COR-L47 (cell line): ENCODE results near the gene FANCD2.
"Not testable (repeated sequence)": the region's sequence is repeated elsewhere in the genome, so short reads cannot be mapped to it uniquely, and the experiment has no call there.

Experiments used
- DNase-seq: peaks from one replicate; lab custom pipeline; 2025; lab: John Stamatoyannopoulos, UW

FANCD2 gene

DNA sequence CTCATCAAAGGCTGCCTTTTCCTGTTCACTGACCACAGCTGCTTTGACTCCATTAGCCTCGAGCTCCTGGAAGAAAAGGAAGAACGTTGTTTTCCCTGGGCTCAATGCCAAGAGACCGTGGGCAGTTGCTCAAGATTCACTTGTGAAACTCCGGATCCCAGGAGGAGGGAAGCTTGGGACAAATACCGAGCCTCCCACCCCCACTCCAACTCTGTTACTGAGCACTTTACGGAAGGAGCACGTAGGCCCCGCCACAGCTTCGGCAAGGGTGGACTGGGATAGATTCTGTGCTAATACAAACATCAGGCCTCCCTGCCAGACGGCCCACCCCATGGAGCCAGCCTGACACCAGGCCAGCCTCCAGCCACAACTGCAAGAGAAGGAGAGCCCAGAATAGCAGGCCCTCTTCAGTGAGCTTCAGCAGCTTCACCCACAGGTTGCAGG lies 10.8 kb upstream of the FANCD2 start:
- DNase-seq: no peak

- no peak for DNase-seq
Measured at GRCh38 chr3:10017636-10018292, 8.5 kb upstream of the FANCD2 start.

DNA sequence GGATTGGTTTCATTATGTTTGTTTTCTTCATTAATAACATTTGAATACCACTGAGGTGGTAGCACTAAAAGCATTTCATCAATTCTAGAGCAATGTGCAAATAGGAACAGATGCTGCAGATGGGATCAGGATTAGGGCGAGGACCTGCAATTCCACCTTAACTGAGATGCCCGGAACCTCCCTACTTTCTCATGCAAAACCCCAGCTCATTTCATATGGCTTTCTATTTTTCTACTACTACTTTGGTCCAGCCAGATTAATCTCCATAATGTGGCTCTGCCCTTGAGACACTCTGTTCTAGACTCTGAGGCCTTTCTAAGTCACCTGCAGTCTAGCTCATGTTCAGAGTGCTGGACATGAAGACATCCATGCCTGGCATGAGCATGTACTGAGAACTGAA lies 7.4 kb upstream of the FANCD2 start:
- not testable (repeated sequence) for DNase-seq

DNA sequence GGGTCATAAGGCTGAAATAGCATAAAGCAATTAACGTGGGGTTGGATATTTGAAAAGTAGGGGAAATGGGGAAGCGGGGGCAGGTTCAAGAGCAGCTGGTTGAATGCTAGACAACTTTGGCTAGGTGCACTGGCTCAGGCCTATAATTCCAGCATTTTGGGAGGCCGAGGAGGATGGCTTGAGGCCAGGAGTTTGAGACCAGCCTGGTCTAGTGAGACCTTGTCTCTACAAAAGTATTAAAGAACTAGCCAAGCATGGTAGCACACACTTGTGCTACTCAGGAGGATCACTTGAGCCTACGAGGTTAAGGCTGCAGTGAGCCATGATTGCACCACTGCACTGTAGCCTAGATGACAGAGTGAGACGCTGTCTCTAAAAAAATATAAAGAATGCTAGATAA lies 6.9 kb upstream of the FANCD2 start:
- DNase-seq: no peak

DNA sequence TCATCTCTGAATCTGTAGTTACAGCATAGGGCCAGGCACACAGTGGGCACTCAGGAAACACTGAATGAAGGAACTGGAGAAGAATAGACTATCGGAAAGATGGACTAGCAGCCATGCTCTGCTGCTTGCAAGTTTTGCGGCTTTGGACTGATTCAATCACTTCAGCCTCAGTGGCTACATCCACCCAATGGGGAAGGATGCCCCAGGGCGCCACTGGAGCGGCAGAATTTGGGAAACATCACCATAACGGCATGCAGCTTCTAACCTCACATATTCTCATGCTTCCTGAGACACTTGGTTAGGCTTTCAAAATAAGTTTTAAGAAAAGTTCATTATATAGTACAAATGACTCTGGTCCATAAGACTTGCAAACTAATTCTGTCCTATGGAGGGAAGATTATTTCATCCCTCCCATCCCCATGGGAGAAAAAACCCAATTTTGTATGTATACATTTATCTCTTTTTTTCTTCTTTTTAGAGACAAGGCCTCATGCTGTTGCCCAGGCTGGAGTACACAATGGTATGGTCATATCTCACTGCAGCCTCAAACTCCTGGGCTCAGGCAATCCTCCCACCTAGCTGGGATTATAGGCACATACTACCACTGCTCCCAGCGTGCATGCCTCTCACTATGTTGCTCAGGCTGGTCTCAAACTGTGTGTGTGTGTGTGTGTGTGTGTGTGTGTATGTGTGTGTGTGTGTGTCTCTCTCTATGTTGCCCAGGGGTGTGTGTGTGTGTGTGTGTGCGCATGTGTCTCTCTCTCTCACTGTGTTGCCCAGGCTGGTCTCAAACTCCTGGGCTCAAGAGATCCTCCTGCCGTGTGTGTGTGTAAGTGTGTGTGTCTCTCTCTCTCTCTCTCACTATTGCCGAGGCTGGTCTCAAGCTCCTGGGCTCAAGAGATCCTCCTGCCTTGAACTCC lies 4.1 kb upstream of the FANCD2 start:
- no peak for DNase-seq

GRCh38 chr3:10023587-10024310 lies 2.5 kb upstream of the FANCD2 start:
- no peak for DNase-seq

- no peak for DNase-seq
Measured at GRCh38 chr3:10025205-10026083, 793 bp upstream of the FANCD2 start.

DNA sequence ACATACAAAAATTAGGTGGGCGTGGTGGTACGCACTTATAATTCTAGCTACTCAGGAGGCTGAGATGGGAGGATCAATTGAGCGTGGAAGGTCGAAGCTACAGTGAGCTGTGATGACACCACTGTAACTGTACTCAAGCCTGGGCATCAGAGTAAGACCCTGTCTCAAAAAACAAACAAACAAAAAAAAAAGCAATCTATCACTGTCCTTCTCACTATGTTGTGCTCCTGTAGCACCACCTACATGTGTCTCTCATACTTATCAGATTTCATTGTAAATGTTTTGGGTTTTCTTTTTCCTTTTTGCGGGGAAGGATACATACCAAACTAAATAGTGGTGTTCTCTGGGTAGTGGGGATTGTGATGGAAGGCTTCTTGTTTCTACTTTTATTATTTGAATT lies 14.8 kb downstream of the FANCD2 start:
- no peak for DNase-seq

DNA sequence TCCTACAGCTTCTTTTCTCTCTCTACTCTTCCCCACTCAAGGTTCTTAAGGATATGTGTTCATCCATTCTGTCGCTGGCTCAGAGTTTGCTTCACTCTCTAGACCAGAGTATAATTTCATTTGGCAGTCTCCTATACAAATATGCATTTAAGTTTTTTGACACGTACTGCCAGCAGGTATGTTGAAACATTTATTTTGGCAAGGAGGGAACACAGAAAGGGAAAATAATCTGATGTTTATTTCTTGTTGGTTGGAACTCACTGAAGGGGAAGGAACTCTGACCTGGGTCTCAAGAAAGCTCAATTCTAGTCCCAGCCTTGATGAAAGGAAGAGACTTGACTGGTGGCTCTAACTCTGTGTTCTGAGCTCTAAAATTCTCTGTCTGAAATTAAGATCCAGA lies 21.6 kb downstream of the FANCD2 start:
- DNase-seq: no peak

DNA sequence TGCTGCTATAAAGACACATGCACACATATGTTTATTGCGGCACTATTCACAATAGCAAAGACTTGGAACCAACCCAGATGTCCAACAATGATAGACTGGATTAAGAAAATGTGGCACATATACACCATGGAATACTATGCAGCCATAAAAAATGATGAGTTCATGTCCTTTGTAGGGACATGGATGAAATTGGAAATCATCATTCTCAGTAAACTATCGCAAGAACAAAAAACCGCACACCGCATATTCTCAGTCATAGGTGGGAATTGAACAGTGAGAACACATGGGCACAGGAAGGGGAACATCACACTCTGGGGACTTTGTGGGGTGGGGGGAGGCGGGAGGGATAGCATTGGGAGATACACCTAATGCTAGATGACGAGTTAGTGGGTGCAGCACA lies 26.8 kb downstream of the FANCD2 start:
- DNase-seq: not testable (repeated sequence)

GRCh38 chr3:10055097-10055496 lies 28.9 kb downstream of the FANCD2 start:
- no peak for DNase-seq

DNA sequence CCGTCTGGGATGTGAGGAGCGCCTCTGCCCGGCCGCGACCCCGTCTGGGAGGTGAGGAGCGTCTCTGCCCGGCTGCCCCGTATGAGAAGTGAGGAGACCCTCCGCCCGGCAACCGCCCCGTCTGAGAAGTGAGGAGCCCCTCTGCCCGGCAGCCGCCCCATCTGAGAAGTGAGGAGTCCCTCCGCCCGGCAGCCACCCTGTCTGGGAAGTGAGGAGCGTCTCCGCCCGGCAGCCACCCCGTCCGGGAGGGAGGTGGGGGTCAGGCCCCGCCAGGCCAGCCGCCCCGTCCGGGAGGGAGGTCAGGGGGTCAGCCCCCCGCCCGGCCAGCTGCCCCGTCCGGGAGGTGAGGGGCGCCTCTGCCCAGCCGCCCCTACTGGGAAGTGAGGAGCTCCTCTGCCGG lies 43.8 kb downstream of the FANCD2 start:
- DNase-seq: not testable (repeated sequence)

DNA sequence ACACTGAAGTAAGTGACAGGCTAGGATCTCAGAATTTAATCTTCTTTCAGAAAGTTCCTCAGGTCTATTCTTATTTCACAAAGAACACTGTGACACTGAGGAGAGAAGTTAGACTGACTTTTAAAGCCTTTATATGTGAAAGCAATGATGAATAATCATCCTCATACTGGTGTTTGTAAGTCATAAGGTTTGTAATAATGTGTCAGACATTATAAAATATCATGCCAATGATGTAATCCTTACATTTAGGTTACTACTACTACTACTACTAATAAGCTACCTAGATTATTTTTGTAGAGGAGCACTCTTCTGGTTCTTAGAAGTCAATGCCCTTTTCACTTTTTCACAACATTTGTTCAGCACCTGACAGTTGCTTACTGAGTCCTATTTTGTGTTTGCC lies 48.4 kb downstream of the FANCD2 start:
- DNase-seq: no peak

DNA sequence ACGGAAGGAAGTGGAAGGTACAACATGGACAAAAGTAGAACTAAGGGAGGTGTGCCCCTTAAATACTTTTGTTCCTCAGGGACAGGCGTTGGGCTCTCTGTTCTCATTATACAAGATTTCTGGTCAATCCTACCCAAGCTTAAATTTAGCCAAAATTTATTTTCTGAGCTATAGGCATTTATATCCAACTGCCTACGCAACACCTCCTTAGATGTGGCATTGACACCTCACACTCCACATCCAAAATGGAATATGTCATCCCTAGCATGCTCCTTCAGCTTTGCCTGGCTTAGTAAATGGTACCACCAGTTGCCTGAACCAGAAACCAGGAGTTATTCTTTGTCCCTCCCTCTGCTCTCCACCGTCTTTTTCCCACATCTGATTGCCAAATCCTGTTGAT lies 55.6 kb downstream of the FANCD2 start:
- DNase-seq: no peak

DNA sequence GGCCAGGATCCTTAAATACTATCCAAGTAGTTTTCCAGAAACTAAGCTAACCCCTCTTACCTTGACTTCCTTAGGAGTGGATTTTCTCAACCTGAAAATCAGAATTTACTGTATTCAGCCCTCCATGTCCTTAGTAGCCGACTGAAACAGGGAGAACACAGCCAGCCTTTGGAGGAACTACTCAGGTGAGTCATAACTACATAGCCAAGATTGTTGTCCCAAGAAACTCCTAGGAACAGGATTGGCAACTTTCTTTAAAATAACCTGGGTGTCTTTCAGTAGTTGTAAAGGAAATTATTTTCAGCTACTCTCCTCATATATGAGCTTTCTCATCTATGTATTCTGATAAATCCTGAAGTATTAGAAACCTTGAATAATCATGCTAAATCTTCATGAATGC lies 59.5 kb downstream of the FANCD2 start:
- no peak for DNase-seq

- no peak for DNase-seq
Measured at GRCh38 chr3:10088256-10088655, 62.0 kb downstream of the FANCD2 start.

DNA sequence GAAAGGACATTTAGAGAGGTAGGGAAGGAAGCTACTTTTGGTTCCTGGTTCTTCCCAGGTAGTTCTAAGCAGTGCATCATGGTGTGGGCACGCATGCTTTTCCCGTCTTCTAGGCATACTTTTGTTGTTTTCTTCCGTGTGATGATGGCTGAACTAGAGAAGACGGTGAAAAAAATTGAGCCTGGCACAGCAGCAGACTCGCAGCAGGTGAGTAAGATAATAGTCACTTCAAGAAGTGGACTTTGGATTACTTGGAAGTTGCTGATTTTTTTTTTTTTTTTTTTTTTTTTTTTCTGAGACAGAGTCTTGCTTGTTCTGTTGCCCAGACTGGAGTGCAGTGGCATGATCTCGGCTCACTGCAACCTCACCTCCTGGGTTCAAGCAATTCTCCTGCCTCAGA lies 63.9 kb downstream of the FANCD2 start:
- no peak for DNase-seq

DNA sequence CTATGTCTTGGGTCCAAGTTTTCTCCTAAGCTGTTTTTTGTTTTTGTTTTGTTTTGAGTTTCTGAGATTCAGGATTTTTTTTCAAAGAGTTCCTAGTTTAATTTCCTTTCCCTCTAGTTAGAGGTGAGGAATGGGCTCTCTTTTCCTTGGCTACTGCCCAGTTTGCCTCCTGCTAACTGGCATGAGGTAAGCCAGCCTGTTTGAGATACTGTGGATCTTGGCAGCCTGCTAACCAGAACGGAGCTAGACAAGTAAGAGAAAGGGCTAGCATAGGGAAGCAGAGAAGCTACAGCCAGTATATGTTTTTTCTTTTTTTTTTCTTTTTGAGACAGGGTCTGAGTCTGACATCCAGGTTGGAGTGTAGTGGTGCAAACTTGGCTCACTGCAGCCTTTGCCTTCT lies 64.5 kb downstream of the FANCD2 start:
- not testable (repeated sequence) for DNase-seq

DNA sequence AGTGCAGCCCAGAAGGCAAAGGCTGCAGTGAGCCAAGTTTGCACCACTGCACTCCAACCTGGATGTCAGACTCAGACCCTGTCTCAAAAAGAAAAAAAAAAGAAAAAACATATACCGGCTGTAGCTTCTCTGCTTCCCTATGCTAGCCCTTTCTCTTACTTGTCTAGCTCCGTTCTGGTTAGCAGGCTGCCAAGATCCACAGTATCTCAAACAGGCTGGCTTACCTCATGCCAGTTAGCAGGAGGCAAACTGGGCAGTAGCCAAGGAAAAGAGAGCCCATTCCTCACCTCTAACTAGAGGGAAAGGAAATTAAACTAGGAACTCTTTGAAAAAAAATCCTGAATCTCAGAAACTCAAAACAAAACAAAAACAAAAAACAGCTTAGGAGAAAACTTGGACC lies 65.2 kb downstream of the FANCD2 start:
- not testable (repeated sequence) for DNase-seq

DNA sequence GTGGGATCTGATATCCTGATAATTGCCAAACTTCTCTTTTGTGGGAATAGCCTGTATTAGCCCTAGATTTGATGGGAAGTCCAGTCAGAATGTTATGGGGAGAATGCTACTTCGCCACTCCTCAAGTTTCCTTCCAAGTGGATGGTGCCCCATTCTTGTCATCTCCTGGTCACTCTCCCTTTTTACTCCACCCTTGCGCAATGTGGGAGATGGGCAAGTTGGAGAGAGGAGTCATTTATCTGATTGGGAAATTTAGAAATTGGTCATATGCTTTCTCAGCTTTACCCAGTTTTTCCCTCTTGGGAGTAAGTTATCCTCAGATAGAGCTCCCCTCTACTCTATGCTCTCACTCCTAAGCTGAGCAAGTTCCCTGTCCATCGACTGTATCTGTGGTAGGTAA lies 67.4 kb downstream of the FANCD2 start:
- no peak for DNase-seq

DNA sequence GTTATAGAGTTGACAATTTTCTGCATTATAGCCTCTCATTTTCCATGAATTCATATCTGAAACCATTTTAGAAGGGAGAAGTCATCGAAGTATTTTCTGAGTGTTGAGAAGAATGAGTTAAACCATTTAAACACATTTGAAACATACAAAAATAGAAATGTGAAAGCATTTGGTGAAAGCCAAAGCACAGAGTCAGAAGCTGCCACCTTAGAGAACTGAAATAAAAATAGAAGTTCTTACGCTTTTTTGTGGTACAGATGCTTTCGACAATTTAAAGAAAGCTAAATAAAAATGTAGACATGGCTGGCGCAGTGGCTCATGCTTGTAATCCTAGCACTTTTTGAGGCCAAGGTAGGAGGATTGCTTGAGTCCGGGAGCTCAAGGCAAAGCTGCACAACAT lies 72.8 kb downstream of the FANCD2 start:
- no peak for DNase-seq

DNA sequence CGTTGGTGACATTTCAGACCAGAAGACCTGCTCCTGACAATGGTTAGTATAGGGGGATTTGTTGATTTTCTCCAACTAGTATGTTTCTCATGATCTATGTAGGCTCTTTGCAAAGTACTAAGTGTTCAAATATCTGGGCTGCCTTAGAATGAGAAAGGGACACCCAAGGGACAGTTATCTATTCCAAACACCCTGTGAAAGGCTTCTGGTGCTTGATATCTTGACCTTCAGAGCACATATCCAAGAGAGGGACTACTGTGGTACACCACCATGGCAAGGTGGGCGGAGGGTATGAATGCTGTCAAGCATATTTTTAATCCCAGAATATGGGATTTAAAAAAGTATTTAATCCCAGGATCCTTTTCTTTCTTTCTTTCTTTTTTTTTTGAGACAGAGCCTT lies 80.7 kb downstream of the FANCD2 start:
- DNase-seq: no peak
